NCI-H1930 (cell line): ENCODE results near the gene WFDC6.

Experiments used
- DNase-seq, 2 experiments: peaks; one replicate each; lab custom pipeline; 2025; lab: John Stamatoyannopoulos, UW

The WFDC6 gene

DNA sequence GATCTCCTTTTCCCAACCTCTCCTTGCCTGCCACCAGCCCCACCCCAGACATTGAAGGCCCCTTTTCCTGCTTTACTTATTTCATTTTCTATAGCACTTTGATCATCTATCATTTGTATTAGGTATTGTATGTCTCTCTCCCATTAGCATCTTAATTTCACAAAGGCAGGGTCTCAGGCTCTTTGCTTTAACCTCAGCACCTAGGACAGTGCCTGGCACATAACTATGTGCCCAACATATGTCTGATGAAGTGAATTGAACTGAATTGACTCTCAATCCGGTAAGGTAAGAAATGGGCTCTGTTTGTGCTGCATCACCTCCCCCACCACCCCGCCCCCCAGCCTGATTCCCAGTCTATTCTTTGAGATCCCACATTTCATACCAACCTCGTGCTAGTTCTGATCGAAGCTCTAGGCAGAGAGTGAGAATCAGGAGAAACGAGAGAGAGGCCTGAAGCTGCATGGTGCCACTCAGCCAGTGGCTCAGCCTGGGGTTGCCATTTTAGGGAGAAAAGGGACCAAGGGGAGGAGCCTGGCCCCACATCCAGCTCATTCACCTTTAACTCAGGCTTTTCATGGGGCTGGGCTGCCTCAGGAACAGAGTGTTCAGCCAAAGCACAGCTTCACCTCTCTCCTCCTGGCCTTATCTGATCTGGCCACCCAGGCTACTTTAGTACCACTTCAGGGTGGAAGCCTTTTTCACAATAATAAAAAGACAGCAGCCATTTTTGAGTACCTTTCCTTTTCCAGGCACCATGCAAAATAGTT, 24.0 kb downstream of the WFDC6 start, which contains the start of gene SPINT3:
TSS of gene SPINT3 (minus strand) at position 476 of the 767 bp plus-strand sequence. CDS start at position 462, 14 bp downstream.
- no peak for DNase-seq

DNA sequence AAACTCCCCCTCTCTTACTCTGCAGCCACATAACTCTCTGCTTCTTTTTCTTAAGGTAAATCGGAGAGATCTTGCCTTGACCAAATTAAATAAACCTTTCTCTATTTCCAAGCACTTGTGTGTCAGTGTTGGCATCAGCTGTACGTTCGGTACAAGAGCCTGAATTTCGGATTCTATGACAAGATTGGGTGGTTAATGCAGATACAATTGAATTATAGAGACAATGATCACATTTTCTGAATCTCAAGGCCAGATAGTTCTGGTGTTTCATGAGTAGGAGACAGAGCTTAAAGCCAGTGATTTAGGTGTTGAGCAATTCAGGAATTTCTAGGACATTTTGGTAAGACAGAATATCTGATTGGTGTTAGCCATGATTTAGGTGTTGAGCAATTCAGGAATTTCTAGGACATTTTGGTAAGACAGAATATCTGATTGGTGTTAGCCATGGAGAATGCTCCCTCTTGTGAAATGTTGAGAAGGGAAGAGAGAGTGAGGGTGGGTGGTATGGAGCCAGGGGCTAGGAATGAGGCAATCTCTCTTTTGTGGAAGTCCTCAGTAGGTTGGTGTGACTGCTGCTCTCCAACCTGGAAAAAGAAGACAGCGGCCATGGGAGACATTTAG, 28.9 kb downstream of the WFDC6 start:
- DNase-seq: no peak

DNA sequence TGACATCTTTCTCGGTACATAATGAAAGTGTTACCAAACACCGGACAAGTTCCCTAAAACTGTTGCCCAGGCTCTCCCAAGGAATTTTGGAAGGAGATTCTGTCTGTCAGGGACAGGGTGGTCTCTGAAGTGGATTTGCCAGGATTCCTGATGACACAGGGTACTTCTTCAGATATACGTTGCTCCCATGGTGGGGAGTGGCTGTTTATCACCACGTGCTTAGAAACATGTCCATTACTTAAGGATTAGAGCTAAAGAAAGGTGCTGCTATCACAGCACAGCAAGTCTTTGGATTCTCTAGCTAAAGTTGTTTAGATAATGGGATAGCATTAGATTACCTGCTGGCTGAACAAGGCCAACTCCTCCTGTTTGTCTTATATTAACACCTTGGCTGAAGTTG, 30.2 kb downstream of the WFDC6 start:
- no peak for DNase-seq

DNA sequence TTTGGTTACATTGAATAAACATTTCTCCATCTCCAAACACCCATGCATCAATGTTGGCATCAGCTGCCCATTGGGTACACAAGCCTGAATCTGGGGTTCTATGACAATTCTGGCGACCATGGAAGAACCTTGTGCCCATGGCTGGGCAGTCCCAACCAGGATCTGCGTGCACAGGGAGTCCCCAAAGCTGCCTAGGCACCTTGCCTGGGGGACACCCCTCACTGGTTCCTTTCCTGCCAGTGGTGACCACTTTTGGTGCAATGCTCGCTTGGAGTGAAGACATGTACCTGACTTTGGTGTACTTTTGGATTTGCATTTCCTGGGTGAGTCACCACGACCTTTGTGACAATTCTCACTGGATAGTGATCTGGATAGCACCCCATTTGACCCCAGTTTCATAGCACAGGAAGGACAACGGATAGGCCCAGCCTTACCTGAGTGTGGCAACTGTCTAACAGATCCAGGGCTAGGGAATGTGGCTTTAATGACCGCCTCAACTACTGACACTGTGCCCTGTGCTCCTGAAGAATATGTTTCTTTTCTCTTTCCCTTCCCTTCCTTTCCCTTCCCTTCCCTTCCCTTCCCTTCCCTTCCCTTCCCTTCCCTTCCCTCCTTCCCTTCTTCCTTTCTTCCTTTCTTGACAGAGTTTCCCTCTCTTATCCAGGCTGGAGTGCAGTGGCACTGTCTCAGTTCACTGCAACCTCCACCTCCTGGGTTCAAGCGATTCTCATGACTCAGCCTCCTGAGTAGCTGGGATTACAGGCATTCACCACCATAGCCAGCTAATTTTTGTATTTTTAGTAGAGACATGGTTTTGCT, 31.0 kb downstream of the WFDC6 start:
- no peak for DNase-seq

DNA sequence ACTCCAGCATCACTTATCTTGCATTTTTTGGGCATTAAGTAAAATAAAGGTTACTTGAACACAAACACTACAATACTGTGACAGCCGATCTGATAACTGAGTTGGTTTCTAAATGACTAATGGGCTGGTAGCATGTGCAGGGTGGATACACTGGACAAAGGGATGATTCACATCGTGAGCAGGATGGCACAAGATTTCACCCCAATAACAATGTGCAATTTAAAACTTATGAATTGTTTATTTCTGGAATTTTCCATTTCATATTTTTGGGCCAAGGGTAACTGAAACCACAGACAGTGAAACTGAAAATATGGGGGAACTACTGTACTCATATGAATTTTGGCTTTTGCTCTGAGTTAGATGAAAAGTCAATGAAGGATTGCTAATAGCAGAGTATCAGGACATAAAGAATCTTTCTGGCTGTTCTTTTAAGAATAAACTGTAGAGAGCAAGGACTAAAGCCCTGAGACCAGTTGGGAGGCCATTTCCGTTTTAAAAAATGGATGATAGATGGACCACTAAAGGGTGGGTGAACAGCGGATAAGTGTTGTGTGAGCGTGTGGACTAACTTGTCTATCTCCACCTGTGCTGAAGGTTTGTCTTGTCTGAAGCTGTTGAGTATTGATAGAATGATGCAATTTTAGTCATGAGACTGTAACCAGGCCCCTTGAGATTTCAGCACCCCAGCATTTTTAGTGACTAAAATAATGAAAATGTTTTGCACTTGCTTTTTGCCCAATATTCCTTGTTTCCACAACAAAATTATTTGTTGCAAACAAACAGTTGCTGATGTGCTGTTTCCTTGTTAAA, 32.1 kb downstream of the WFDC6 start:
- DNase-seq: no peak

DNA sequence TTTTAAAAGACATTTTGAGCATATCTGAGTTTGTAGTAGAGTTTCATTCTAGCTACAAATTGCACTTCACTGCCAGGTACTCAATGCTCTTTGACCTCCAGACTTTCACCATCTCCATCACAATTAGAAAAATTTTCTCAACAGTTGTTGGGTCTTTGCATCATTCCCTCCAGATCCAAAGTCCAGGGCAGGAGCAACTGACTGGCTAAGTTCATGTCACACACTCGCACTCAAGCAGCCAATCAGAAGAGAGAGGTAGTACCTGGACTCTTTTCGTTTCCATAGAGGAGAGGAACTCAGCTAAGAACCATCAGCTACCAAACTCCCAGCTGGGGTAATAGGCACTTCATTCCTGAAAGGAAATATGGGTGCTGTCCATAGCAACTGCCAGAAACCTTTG, 32.9 kb downstream of the WFDC6 start:
- DNase-seq: no peak

DNA sequence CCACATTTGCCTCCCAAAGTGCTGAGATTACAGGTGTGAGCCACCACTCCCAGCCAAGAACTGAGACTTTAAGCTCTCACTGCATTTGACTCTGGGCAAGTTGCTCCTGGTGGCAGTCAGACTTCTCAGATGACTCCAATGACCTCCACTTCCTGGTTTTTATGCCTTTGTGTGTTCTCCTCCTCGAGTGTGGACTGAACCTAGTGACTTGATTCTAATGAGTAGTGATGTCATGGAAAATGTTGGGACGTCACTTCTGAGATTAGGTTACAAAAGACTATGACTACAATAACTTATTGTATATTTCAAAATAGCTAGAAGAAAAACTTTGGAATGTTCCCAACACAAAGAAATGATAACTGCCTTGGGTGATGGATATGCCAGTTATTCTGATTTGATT, 35.9 kb downstream of the WFDC6 start:
- no peak for DNase-seq

DNA sequence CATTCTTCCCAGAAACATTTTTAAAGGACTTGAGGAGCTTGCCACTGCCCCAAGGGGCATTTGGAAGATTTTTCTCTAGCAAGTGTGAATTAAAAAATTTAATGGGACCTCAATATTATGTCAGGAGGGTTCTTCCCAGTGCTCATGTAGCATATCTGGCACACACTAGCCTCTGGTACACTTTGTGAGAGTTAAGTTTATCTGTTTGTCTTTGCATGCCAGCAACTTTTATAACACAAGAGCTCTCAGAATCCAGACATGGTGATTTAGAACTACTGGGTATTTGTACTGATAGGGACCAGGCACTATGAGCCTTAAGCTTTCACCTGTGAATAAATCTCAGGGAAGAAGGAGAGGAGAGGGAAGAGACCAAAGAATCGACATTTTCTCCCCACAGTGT, 36.7 kb downstream of the WFDC6 start:
- no peak for DNase-seq

DNA sequence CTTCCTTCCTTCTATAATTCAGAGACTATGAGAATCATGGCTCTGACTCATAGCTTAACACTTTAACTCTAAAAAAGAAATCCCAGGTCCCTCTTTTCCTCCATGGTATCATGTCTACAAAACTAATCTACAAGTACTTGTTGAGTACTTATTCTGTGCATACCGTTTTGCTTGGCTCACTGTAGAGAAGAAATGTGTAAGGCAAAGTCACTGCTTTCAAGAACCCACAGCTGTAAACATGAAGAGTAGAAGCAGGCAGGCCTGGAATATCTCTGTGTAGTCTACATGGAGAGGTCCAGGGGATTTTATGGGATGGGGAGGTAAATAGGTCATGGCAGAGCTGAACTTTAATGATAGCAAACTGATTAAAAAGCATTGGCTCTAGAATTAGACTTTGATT, 37.7 kb downstream of the WFDC6 start:
- no peak for DNase-seq

DNA sequence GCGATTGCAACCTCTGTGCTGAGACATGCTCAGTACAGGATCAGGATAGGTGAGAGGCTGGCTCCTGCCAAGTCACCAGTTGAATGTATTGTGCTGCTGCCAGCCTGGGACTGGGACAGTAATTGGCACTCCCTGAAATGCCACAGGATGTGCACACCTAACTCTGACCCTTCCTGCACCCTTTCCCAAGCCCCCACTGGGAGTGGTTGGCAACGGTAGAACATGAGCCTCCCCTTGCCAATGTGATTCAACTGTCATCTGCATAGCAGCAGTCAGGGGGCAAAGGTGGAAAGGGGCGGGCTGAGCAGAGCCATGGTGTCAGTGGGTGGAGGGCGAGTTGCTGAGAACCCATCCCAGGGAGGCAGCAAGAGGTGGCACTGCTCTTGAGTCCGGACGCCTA, 39.3 kb downstream of the WFDC6 start:
- no peak for DNase-seq

DNA sequence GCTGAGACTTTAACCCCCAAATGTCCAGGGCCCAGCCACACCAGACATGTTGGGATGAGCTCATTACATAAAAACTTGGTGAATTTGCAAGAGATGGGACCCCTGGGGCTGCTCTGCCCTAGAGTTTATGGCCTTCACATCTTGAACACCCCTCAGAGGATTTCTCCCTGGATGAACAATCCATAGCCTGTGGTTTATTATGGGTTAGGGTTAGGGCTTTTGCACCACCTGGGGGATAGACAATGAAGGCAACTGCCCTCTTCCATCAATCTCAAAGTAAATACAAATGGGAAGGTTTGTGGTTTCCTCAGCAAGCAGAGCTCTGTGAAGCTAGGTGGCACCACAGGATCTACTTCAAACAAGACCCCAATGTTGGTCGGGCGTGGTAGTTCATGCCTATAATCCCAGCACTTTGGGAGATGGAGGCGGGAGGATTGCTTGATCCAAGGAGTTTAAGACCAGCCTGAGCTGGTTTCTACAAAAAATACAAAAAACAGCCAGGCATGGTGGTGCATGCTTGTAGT, 41.2 kb downstream of the WFDC6 start:
- DNase-seq: no peak

DNA sequence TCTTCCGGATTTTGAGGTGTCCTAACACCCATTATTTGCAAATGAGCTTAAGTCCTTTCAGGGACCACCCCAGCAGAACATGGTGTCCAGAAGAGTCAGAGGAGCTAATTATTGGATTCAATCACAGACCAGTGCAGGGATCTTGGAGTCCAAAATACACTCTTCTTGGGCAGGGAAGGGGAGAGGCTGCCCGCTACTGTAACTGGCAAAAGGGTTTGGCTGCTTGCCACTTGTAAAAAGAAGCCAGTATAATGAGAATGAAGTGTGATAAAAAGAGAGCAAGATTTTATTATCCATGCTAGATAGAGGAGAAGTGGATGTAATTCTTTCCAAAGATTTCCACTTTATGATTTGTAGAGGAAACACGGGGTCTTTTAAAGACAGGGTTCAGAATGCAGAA, 43.1 kb downstream of the WFDC6 start:
- no peak for DNase-seq

DNA sequence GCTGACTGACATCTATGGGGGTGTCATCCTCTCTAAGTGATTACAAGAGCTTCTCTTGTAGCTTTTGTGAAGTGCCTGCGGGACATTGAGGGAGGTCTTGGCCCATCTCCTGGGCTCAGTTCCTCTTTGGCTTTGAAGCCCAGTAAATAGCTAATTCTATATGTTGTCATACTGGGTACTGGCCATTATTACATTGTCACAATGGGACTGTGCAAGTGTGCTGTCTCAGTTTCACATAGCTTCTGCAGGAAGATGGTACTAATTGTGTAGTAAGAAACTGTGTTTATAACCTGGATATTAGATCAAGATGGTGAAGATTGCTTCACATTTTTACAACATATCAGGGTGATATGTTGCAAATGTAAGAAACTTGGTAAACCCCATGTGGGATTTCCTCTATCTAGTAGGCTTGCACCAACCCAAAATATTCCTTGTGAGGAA, 43.8 kb downstream of the WFDC6 start:
- DNase-seq: no peak

DNA sequence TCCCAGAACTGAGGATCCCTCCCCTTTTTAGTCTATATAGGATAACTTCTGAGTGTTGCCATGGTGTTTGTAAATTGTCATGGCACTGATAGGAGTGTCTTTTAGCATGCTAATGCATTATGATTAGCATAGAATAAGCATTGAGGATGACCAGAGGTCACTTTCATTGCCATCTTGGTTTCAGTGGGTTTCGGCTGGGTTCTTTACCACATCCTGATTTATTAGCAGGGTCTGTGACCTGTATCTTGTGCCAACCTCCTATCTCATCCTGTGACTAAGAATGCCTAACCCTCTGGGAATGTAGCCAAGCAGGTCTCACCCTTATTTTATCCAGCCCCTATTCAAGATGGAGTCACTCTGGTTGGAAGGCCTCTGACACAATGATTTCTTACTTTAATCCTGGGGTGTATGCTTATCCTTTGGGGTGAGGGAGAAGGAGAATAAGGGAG, 50.2 kb downstream of the WFDC6 start:
- DNase-seq: no peak

DNA sequence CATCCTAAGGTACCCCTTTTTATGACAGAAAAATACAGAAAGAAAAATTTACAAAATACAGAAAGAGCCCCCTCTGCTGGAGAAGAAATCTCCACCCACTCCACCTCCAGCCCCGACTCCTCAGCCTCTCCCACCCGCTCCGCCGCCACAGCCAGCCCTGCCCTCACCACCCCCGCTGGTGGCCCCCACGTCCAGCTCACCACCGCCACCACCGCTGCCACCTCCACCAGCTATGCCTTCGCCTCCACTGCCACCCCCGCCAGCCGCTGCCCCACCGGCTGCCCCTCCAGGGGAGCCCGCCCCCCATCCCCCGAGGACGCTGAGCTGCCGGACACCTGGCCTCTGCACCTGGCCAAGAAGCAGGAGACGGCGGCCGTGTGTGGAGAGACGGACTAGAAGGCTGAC, 52.0 kb downstream of the WFDC6 start:
- no peak for DNase-seq

DNA sequence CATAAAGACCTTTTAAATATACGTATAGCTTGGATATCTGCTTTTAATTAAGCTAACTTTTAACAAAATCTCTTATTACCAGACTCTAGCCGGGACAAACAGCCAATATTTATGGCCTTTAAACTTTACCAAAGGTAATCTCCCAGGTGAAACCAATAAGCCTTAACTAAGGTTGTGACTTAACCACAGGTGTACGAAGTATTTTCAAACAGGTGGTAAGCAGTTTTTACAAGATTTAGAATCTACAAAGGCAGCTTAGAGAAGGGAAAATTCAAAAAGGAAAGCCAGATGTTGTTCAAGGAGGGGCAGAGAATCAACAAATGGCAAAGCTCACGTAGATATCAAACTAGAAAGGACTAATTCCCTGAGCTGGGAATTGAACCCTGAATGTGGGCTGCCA, 53.9 kb downstream of the WFDC6 start:
- DNase-seq: no peak

DNA sequence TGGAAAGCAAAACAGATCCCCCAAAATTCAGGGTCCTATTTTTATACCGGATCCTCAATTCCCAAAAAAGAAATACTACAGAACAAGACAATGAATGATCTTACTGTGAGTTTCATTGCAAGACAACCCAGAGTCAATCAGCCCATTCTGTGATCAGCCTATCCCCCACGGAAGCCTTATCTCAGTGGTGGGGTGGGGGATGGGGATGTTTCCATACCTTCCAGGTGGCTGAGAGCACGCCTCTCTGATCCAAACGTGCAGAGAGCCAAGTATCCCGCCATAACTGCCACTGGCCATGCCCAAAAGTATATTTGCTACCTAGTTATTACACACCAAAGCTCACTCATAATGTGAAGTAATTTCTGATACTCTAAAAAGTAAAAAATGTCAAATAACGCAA, 54.6 kb downstream of the WFDC6 start:
- no peak for DNase-seq
